NB4 (cell line): ENCODE measurements around the gene ZFP36L2.

Experiments used
- MAX ChIP-seq: IDR thresholded peaks from 2 replicates; pipeline ENCODE4 v1.6.1; 2011; ENCODE audit warnings: low read depth, low read length
- MYC ChIP-seq: IDR thresholded peaks from 2 replicates; pipeline ENCODE4 v1.6.1; 2011; ENCODE audit warnings: low read depth, low read length
- POLR2A ChIP-seq: IDR thresholded peaks from 2 replicates; pipeline ENCODE4 v1.6.1; 2011; ENCODE audit warnings: mild to moderate bottlenecking; ENCODE audit not compliant: insufficient read length; ENCODE audit errors: extremely low read depth
- TF ChIP-seq, protein P1 (sequence below): IDR thresholded peaks from one replicate; pipeline ENCODE4 v1.5.1; 2012; ENCODE audit warnings: low read depth, low read length

GRCh38 chr2:43222475-43223309 lies 3.7 kb downstream of the ZFP36L2 start:
- TF ChIP-seq MAX (no peak), MYC (no peak), POLR2A (no peak)
- TF ChIP-seq, protein P1, sequence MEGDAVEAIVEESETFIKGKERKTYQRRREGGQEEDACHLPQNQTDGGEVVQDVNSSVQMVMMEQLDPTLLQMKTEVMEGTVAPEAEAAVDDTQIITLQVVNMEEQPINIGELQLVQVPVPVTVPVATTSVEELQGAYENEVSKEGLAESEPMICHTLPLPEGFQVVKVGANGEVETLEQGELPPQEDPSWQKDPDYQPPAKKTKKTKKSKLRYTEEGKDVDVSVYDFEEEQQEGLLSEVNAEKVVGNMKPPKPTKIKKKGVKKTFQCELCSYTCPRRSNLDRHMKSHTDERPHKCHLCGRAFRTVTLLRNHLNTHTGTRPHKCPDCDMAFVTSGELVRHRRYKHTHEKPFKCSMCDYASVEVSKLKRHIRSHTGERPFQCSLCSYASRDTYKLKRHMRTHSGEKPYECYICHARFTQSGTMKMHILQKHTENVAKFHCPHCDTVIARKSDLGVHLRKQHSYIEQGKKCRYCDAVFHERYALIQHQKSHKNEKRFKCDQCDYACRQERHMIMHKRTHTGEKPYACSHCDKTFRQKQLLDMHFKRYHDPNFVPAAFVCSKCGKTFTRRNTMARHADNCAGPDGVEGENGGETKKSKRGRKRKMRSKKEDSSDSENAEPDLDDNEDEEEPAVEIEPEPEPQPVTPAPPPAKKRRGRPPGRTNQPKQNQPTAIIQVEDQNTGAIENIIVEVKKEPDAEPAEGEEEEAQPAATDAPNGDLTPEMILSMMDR: no peak
